Activated T-cell treated with anti-CD3 and anti-CD28 coated beads, Interleukin-2, amount 50 U/mL, for 72 hours (primary cell): ENCODE measurements around the gene TXNDC11. TPM values are rescaled to one million over a fixed set of nuclear protein-coding genes. Genes with fewer than 3 reads are reported as not detected.

ENCODE experiments used
- ATAC-seq, 2 donors: fragments of 150-1000 bp; cut with Tn5 transposase; replicated peaks in 1 of 2; 2 replicates each; pipeline ENCODE4 v1.10.0; 2021; ENCODE audit warnings: moderate library complexity in 2 of 2, mild to moderate bottlenecking in 1 of 2
- DNase-seq, 2 donors: peaks; one replicate each; pipeline ENCODE4 v3.0.0; 2021 to 2022; ENCODE audit warnings: mixed read lengths in 1 of 2
- H3K27ac Mint-ChIP-seq: one replicate; pipeline ENCODE4 v1.8.0; 2022; ENCODE audit warnings: mild to moderate bottlenecking, moderate library complexity, mixed read lengths
- H3K27me3 Mint-ChIP-seq: one replicate; pipeline ENCODE4 v1.8.0; 2022; ENCODE audit warnings: low read depth, mixed read lengths
- H3K36me3 Mint-ChIP-seq, 2 donors: one replicate each; pipeline ENCODE4 v1.8.0; 2022; ENCODE audit warnings: mixed read lengths in 2 of 2, mild to moderate bottlenecking in 1 of 2; ENCODE audit not compliant: insufficient read depth in 2 of 2
- H3K4me1 Mint-ChIP-seq: one replicate; pipeline ENCODE4 v1.8.0; 2022; ENCODE audit warnings: low read depth, mixed read lengths
- H3K4me3 Mint-ChIP-seq, 2 donors: one replicate each; pipeline ENCODE4 v1.8.0; 2022; ENCODE audit warnings: mild to moderate bottlenecking in 2 of 2, mixed read lengths in 2 of 2, moderate library complexity in 2 of 2
- H3K9me3 Mint-ChIP-seq, 2 donors: one replicate each; pipeline ENCODE4 v1.8.0; 2022; ENCODE audit warnings: mixed read lengths in 2 of 2
- total RNA-seq, 2 donors: library from RNA; stranded (reverse); gene quantifications; one replicate each; pipeline ENCODE4 v1.2.3, GENCODE V29; 2022

Gene TXNDC11
- total RNA-seq, 2 donors from 2014 or later, result 34.7 to 41.5 TPM

DNA sequence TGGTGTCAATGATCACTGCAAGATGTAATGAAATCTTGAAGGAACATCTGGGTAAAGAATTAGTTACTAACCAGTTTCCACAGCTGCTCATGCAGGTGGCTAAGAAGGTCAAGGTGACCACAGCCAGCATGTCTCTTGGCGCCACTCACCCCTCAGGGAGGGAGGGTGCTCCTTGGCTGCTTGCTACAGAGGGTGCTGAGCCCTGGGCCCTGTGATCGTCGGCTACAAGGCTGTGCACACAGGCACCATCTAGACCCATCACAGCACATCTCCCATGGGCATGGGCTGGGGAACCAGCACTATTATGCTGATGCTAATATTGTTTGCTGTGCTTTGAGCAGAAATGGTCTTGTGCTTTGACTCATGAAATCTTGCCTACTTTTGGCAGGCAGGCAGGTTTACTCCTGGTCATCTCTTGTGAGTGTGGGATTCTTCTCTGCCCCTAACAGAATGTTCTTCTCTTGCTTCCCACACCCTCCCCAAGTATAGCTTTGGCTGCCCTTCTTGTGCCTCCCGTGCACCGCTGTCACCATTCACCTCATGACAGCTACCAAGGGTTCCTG is 36.4 kb downstream of the TXNDC11 start:
- peaks cover 3 to 5% of the 10 kb centered on the region in 2 donors for H3K36me3 Mint-ChIP-seq
- H3K27me3 Mint-ChIP-seq, result no peaks in the 10 kb centered on the region
- DNase-seq (no peak), ATAC-seq (no peak)
- H3K4me3 Mint-ChIP-seq, result no peak overlapping the region
- no peaks in the 10 kb centered on the region for H3K9me3 Mint-ChIP-seq
- H3K27ac Mint-ChIP-seq, result no peak overlapping the region
- peaks cover 7% of the 10 kb centered on the region for H3K4me1 Mint-ChIP-seq

DNA sequence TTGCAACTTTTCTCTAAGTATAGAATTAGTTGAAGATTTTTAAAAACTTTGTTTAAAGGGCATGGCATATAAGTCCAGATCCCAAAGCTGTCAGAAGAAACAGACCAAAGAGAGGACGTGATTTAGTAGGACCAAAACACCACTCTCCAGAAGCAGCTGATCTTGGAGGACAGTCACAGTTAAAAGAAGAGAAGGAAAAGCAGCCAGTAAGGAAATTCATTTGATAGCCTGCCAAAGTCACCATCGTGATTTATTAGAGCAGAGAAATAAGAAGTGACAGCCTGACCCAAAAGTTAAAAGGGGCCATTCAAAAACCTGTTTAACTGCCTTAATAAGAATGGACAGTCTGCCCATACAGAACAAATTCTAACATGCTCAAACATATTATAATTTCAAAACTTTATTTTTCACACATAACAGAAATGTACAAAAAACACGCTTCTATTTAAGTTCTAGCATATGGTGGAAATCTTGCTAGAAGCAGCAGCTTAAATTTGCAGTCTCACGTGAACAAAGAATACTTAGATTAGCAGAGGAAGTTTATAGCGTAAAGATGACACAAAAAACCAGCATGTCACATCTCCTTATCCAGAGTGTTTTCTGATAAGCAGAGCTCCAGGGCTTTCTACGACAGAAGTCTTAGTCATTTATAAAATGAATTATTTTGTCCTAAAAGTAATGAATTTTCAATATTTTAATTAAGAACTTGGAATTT is 37.2 kb downstream of the TXNDC11 start:
- DNase-seq, result no peak
- Mint-ChIP-seq H3K4me1 (peaks cover 11% of the 10 kb centered on the region), H3K36me3 (peaks cover 3 to 5% of the 10 kb centered on the region in 2 donors), H3K27ac (no peak overlapping the region), H3K4me3 (no peak overlapping the region), H3K27me3 (no peaks in the 10 kb centered on the region), H3K9me3 (no peaks in the 10 kb centered on the region)
- ATAC-seq, result no peak

GRCh38 chr16:11700264-11701029 is 42.2 kb downstream of the TXNDC11 start:
- Mint-ChIP-seq H3K27me3 (no peaks in the 10 kb centered on the region), H3K4me1 (peaks cover 53% of the 10 kb centered on the region), H3K36me3 (peaks cover 3 to 21% of the 10 kb centered on the region in 2 donors), H3K9me3 (no peaks in the 10 kb centered on the region), H3K27ac (no peak overlapping the region), H3K4me3 (no peak overlapping the region)
- ATAC-seq (no peak), DNase-seq (no peak)

- no peak overlapping the region for H3K4me3 Mint-ChIP-seq
- peaks cover 3 to 25% of the 10 kb centered on the region in 2 donors for H3K36me3 Mint-ChIP-seq
- H3K4me1 Mint-ChIP-seq, result peaks cover 54% of the 10 kb centered on the region
- H3K27ac Mint-ChIP-seq, result peak overlapping the region; percentile 59
- no peaks in the 10 kb centered on the region for H3K9me3 Mint-ChIP-seq
- no peaks in the 10 kb centered on the region for H3K27me3 Mint-ChIP-seq
- no peak for DNase-seq
- no peak for ATAC-seq
Observed at GRCh38 chr16:11699234-11699894, 43.3 kb downstream of the TXNDC11 start.

DNA sequence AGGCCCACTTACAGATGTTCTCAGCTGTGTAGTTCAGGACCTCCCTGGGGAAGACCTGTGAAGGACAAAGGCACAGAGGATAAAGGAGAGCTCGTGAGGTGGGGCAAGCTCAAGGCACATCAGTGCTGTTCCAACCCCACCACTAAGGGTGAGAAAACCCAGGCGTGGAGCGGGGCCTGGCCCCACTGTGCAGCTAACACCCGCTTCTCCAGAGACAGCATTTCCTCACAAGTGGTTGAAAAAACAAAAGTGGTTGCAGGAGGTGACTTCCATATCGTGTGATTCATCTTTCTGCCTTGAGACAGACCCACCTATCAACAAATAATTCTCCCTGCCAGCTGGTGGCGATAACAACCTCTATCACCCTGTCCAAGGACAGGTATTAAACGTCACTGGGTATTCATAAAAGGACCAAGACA is 44.4 kb downstream of the TXNDC11 start:
- DNase-seq (peak; percentile 35 to 44), ATAC-seq (peak; percentile 78 to 82)
- H3K4me1 Mint-ChIP-seq, result peaks cover 53% of the 10 kb centered on the region
- peak overlapping the region; percentile 14 for H3K27ac Mint-ChIP-seq
- peaks cover under 1 to 25% of the 10 kb centered on the region in 2 donors for H3K36me3 Mint-ChIP-seq
- H3K9me3 Mint-ChIP-seq, result no peaks in the 10 kb centered on the region
- H3K4me3 Mint-ChIP-seq, result peak overlapping the region; percentile 14 to 32
- no peaks in the 10 kb centered on the region for H3K27me3 Mint-ChIP-seq

GRCh38 chr16:11697319-11697718 is 45.3 kb downstream of the TXNDC11 start:
- H3K4me3 Mint-ChIP-seq, result no peak overlapping the region
- H3K4me1 Mint-ChIP-seq, result peaks cover 47% of the 10 kb centered on the region
- no peaks in the 10 kb centered on the region for H3K9me3 Mint-ChIP-seq
- H3K36me3 Mint-ChIP-seq, result peaks cover 0 to 31% of the 10 kb centered on the region in 2 donors
- ATAC-seq (no peak), DNase-seq (no peak)
- no peak overlapping the region for H3K27ac Mint-ChIP-seq
- H3K27me3 Mint-ChIP-seq, result no peaks in the 10 kb centered on the region

- ATAC-seq (peak; percentile 35 to 55), DNase-seq (no peak)
- Mint-ChIP-seq H3K27me3 (no peaks in the 10 kb centered on the region), H3K9me3 (no peaks in the 10 kb centered on the region), H3K4me1 (peaks cover 47% of the 10 kb centered on the region), H3K27ac (no peak overlapping the region), H3K36me3 (peaks cover 0 to 36% of the 10 kb centered on the region in 2 donors), H3K4me3 (no peak overlapping the region)
Observed at GRCh38 chr16:11696266-11697012, 46.2 kb downstream of the TXNDC11 start.

DNA sequence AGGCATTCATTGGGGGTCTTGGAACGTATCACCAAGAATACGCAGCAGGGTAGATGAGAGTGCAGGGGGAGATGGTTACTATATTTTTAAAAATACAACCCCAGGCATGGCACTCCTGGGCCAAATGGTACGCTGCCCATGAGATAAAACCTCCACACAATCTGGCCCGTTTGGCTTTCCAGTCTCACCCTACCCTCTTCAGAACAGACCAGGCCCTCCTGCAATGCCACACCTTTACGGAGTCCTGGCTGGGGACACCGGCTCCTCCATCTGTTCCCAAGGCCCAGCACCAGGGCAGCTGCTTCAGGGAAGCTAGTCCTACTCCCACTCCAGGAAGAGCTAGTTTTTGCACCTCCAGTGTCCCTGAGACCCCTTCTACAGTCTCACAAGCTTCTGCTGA is 50.0 kb downstream of the TXNDC11 start:
- no peak overlapping the region for H3K27ac Mint-ChIP-seq
- ATAC-seq (no peak), DNase-seq (no peak)
- peaks cover 1 to 43% of the 10 kb centered on the region in 2 donors for H3K36me3 Mint-ChIP-seq
- H3K27me3 Mint-ChIP-seq, result no peaks in the 10 kb centered on the region
- peaks cover 42% of the 10 kb centered on the region for H3K4me1 Mint-ChIP-seq
- H3K9me3 Mint-ChIP-seq, result no peaks in the 10 kb centered on the region
- no peak overlapping the region for H3K4me3 Mint-ChIP-seq

DNA sequence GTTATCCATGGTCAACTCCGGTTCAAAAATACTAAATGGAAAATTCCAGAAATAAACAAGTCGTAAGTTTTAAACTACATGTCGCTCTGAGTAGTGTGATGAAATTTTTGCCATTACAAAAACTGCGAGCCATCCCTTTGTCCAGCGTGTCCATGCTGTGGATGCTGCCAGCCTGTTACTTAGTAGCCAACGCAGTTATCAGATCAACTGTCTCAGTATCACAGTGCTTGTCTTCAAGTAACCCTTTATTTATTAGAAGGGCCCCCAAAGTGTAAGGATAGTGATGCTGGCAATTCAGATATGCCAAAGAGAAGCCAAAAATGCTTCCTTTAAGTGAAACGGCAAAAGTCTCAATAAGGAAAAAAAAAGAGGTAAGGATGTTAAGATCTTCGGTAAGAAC is 50.5 kb downstream of the TXNDC11 start:
- no peak for ATAC-seq
- no peak overlapping the region for H3K27ac Mint-ChIP-seq
- no peaks in the 10 kb centered on the region for H3K27me3 Mint-ChIP-seq
- no peaks in the 10 kb centered on the region for H3K9me3 Mint-ChIP-seq
- H3K4me3 Mint-ChIP-seq, result no peak overlapping the region
- no peak for DNase-seq
- peaks cover 3 to 47% of the 10 kb centered on the region in 2 donors for H3K36me3 Mint-ChIP-seq
- H3K4me1 Mint-ChIP-seq, result peaks cover 40% of the 10 kb centered on the region

DNA sequence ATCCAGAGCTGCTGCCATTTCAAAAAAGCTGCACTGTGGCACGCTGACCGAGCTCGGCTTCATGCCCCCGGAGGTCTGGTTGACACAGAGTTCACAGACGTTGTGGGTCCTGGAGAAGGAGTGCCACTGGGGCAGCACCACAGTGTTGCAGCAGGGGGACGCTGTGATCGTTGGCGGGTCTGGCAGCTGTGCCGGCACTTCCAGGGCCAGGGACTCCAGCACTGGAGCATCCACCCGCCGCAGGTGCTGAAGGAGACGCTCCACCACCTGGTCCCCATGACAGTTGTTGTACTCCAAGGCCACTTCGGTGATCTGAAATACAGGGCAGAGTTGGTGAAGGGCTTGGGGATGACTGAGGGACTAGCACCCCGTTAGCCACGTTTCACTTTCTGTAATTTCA is 50.9 kb downstream of the TXNDC11 start:
- no peak overlapping the region for H3K27ac Mint-ChIP-seq
- no peak for ATAC-seq
- DNase-seq, result no peak
- no peak overlapping the region for H3K4me3 Mint-ChIP-seq
- H3K36me3 Mint-ChIP-seq, result peaks cover 3 to 49% of the 10 kb centered on the region in 2 donors
- no peaks in the 10 kb centered on the region for H3K27me3 Mint-ChIP-seq
- H3K9me3 Mint-ChIP-seq, result no peaks in the 10 kb centered on the region
- peaks cover 36% of the 10 kb centered on the region for H3K4me1 Mint-ChIP-seq

- Mint-ChIP-seq H3K36me3 (peaks cover 6 to 48% of the 10 kb centered on the region in 2 donors), H3K27ac (no peak overlapping the region), H3K9me3 (no peaks in the 10 kb centered on the region), H3K4me1 (peaks cover 31% of the 10 kb centered on the region), H3K27me3 (no peaks in the 10 kb centered on the region), H3K4me3 (no peak overlapping the region)
- ATAC-seq (no peak), DNase-seq (no peak)
Observed at GRCh38 chr16:11691235-11691634, 51.4 kb downstream of the TXNDC11 start.

- no peaks in the 10 kb centered on the region for H3K27me3 Mint-ChIP-seq
- peak overlapping the region; percentile 62 for H3K27ac Mint-ChIP-seq
- H3K4me3 Mint-ChIP-seq, result peak overlapping the region in 1 of 2 donors; percentile 36
- DNase-seq (no peak), ATAC-seq (peak in 1 of 2 donors; percentile 25)
- H3K4me1 Mint-ChIP-seq, result peaks cover 22% of the 10 kb centered on the region
- no peaks in the 10 kb centered on the region for H3K9me3 Mint-ChIP-seq
- H3K36me3 Mint-ChIP-seq, result peaks cover 6 to 43% of the 10 kb centered on the region in 2 donors
Observed at GRCh38 chr16:11689031-11689840, 53.4 kb downstream of the TXNDC11 start.
